ENCODE results near the gene ZNF398.

ZNF398 gene

DNA sequence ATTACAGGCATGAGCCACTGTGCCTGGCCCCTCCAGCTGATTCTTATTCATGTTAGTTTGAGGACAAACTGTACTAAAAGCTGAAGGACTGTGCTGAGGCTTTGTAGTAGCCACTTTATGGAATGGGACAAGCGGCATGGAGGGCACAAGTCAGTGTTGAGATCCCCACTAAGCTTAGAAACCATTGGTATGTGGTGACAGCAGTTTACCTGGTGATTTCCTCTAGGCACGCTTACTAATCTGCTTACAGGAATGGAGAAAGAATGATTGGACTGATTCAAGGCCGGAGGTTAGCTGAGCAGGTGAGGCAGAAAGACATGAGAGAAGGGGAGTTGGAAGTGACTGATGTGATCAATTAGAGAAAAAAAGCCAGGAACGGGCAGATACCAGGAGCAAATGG, 3.7 kb downstream of the ZNF398 start:
- no peak for DNase-seq (ENCODE audit: low read depth in 2 of 2)

DNA sequence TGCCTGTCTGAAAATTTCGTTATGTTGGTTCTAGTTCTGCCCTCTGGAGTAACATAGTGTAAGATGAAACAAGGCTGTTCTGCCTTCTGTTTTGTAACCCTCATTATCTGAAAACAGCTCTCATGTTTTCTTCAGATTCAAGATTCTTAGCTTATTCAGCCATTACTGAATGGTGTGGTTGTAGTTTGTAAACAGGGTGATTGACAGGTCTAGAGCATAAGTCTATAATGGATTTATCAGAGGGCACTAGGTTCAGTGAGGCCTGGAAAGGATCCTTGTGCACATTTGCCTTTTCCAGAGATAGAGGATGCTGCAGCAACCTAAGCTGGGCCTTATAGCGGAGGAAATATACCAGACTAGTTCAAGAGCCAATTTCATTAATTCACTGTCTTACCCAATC, 6.1 kb downstream of the ZNF398 start:
- no peak for DNase-seq (ENCODE audit: low read depth in 2 of 2)

DNA sequence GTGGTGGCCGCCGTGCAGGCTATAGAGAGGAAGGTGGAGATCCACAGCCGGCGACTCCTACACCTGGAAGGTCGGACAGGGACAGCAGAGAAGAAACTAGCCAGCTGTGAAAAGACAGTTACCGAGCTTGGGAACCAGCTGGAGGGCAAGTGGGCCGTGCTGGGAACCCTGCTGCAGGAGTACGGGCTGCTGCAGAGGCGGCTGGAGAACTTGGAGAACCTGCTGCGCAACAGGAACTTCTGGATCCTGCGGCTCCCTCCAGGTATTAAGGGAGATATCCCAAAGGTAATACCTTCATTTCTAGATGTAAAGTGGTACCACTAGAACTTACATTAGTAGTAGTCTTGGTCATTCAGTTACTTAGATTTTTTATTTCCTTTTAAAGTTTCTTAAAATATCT, 6.8 kb downstream of the ZNF398 start:
- DNase-seq (ENCODE audit: low read depth in 2 of 2): no peak

DNA sequence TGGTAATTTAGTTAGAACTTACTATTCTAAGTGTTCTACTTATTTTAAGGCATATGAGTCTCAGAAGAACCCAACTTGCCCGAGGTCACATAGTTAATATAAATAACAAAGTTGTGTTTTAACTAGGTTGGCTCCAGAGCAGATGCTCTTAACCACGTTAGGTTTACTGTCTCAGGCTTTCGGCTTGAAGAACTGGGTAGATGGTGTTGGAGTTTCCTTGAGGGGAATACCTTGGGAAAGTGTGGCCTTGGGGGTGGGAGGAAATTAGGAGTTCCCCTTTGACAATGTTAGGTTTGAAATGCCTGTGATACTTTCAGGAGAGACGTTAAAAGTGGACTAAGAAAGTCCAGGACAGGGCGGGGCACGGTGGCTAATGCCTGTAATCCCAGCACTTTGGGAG, 9.6 kb downstream of the ZNF398 start:
- DNase-seq (ENCODE audit: low read depth in 2 of 2): no peak

DNA sequence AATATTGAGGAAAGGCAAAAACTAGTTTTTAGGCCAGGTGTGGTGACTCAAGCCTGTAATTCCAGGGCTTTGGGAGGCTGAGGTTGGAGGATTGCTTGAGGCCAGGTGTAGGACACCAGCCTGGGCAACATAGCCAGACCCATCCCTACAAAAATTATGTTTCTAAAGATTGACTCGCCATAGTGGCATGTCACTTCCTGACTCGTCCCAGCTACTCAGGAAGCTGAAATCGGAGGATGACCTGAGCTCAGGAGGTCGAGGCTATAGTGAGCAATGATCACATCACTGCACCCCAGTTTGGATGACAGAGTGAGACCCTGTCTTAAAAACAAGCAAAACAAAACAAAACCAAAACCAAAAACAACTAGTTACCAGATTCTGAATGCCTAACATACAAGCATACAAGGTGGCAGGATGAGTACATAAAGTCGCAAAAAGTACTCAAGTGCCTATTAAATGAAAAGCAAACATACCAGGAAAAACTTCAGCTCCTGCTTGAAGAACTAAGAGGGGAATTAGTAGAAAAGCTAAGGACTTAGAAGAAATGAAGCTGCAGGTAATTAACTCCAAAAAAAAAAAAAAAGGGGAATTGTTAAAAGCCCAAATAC, 14.1 kb downstream of the ZNF398 start:
- no peak for DNase-seq (ENCODE audit: low read depth in 2 of 2)

DNA sequence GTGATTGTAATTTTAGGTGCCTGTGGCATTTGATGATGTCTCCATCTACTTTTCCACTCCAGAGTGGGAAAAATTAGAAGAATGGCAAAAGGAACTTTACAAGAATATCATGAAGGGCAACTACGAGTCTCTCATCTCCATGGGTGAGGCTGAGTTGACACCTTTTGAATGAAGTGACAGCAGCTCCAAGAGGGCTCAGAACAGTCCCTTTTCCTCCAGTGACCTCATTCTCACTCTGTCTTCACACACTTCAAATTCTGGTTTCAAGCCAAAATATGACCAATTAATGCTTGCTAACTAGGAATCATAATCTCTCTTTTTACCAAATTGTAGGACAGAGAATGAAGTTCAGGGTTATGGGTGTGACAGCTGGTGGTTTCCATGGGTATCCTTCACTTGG, 18.9 kb downstream of the ZNF398 start:
- DNase-seq (ENCODE audit: low read depth in 2 of 2): no peak

DNA sequence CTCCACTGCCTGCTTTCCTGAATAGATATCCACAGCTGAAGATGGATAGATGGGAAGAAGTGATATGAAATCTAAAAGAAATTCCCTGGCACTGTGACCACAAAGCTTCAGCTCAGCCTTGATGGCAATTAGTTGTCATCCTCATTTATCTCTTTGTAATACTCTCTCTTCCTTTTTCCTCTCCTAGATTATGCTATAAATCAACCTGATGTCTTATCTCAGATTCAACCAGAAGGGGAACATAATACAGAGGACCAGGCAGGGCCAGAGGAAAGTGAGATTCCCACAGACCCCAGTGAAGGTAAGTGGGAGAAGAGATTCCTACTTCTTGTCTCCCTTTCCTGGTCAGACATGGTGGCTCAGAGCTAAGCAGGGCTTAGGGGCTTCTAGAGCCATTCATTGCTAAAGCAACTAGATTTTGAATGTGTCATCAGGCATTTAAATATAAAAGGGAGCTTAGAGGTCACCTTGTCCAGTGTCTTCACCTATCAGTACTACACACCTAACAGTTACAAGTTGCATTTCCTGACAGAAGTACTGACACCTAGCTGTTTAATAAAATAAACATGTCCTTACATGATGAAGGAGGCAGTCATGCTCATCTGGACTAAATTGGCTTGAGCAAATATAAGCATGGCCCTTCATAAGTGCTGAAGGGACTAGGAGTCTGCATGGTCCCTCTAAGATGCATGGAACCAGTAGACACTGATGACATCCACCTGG, 19.5 kb downstream of the ZNF398 start:
- DNase-seq (ENCODE audit: low read depth in 2 of 2): no peak

DNA sequence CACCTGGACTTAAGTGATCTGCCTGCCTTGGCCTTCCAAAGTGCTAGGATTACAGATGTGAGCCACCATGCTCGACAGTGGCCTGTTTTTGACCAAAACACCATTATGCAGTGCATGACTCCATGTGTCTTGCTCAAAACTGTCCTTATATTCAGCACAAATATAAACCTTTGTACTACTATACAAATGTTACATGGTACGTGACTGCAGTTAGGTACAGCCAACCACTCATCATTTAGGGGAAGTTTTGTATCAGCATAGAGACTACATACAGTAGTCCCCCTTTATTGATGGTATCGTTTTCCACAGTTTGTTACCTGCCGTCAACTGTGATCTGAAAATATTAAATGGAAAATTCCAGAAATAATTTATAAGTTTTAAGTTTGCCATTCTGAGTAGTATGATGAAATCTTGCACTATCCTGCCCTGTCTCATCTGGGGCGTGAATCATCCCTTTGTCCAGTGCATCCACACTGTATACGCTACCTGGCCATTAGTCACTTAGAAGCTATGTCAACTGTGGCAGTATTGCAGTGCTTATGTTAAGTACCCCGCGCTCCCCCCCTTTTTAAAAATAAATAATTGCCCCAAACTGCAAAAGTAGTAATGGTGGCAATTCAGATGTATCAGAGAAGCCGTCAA, 24.8 kb downstream of the ZNF398 start:
- no peak for DNase-seq (ENCODE audit: low read depth in 2 of 2)

DNA sequence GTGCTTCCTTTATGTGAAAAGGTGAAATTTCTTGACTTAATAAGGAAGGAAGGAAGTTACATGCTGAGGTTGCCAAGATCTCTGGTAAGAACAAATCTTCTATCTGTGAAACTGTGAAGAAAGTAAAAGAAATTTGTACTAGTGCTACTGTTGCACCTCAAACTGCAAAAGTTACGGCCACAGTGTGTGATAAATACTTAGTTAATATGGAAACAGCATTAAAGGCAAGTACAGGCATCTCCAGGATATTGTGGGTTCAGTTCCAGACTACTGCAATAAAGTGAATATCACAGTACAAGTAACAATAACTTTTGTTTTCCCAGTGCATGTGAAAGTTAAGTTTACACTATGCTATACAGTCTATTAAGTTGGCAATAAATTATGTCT, 25.3 kb downstream of the ZNF398 start:
- no peak for DNase-seq (ENCODE audit: low read depth in 2 of 2)

DNA sequence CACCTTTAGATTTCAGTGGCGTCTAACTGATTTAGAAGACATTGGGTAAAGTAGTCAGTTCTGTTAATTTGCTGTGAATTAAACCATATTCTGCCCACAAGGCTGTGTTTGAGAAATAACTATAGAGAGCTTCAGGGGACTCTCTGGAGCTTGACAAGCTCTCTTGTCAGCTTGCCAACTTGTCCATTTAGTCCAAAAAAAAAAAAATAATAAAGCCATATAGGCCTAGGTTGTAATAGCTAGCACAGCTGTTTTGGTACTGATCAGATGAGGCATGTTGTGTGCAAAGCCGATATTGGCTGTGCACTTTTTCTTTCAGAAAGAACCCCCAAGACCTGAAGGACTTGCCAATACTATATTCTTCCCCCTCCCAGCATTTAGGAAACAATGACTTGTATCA, 27.9 kb downstream of the ZNF398 start:
- no peak for DNase-seq (ENCODE audit: low read depth in 2 of 2)

DNA sequence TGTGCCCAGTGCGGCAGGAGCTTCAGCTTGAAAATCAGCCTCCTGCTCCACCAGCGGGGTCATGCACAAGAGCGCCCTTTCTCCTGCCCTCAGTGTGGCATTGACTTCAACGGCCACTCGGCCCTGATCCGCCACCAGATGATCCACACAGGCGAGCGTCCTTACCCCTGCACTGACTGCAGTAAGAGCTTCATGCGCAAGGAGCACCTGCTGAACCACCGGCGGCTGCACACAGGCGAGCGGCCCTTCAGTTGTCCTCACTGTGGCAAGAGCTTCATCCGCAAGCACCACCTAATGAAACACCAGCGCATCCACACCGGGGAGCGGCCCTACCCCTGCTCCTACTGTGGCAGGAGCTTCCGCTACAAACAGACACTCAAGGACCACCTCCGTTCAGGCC, 32.0 kb downstream of the ZNF398 start:
- DNase-seq (ENCODE audit: low read depth in 2 of 2): no peak

DNA sequence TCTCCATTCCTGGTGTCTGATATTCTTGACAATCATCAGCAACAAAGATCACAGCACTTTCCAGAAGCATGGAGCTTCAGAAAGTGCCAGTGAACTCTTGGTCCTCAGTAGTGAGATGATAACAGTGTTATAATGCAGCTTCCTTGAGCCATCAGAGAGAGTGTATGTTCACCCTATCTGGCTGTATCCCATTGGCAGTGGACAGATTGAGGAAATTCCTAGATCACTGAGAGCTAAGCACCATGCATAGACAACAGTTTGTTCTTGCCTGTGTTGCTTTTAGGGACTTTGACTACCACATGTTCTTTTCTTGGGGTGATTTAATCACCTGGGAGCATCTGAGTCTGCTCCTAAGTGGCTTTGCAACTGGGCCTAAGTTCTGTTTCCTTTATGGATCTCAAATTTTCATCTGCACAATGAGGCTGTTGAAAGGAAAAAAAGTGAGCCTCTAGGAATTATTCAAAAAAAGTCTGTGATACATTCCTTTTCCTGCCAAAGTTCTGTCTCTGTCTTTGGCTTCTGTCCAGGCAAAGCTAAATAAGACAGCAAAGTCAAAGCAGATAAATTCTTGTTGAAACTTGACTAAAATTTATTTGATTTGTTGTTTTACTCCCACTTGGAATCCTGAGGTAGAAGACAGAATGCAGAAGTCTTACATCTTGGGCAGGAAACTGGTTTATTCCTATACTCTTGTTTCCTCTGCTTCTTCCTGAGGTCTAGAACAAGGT, 33.6 kb downstream of the ZNF398 start:
- DNase-seq (ENCODE audit: low read depth in 2 of 2): no peak

DNA sequence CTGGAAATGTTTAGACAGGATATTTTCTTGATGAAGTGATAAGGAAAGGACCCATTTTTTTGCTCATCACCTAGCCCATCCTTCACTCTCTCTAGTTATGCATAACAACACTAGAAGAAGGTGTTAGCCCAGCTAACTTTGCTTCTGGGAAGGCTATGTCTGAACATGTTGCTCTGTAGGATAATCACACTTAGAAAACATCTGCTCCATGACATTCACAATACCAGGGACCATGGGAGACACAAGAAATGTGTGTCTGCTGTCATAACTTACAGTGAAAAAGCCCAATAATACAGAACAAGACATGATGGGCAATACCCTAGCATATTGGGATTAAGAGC, 34.2 kb downstream of the ZNF398 start:
- no peak for DNase-seq (ENCODE audit: low read depth in 2 of 2)

DNA sequence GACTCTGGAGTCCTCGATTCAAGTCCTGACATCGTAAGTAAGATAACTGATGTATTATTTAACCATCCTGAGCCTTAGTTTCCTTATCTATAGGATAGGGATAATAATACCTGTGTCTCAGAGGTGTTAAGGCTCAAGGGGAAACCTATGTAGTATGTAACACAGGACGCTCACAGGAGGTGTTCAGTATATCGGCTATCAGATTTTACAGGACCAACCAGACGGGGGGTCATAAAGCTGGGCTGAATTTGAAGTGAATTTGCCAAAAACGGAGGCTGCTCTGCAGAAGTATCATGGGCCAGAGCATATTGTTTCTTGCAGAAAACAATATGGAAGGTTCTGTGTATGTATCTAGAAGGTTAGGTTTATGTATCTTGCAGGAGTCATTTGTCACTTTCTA, 37.0 kb downstream of the ZNF398 start:
- DNase-seq (ENCODE audit: low read depth in 2 of 2): no peak

DNA sequence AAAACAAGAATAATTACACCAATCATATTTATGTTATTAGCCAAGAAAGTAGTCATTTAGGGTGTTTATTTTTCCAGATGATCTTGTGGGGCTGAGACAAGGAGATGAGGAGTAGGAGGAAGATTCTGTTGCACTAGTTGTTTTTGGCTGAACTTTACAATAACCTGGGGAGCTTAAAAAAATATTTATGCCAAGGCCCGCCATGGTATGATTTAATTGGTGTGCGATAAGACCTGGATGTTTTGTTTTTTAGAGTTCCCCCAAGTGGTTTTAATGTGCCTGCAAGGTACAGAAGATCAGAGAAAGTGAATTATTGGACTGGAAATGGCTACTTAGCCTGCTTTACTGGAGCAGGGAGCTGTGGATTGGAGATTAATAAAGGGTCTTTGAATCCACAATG, 41.0 kb downstream of the ZNF398 start:
- DNase-seq (ENCODE audit: low read depth in 2 of 2): no peak

DNA sequence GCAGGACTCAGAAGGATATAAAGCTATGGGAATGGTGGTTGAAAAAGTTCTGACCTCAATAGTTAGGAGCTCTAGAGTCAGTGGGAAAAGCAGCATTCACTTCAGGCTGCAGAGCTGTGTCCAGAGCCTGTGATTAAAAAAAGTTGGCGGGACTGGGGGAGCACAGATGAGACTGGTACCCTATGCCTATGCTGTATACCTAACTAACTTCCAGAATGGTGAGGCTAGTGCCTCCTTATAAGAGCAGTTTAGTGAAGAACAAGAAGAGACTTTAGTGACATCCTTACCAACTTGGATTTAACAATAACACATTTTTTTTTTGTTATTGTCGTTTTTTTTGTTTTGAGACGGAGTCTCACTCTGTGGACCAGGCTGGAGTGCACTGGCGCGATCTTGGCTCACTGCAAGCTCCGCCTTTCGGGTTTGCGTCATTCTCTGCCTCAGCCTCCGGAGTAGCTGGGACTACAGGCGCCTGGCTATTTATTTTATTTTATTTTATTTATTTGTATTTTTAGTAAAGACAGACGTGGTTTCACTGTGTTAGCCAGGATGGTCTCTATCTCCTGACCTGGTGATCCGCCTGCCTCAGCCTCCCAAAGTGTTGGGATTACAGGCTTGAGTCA, 41.5 kb downstream of the ZNF398 start:
- DNase-seq (ENCODE audit: low read depth in 2 of 2): no peak

DNA sequence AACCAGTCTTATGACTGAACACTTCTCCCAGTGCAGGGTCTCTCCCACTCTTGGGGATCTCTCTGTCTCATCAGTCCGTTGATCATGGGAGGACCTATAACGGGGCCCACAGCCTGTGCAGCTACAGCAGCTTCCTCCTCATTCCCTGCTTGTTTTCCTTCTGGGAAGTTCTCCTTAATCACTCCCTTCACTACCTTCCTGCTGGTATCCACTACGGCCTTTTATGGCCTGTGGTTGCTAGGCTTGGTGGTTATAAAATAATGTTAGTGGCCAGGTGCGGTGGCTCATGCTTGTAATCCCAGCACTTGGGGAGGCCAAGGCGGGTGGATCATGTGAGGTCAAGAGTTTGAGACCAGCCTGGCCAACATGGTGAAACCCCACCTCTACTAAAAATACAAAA, 44.6 kb downstream of the ZNF398 start:
- DNase-seq (ENCODE audit: low read depth in 2 of 2): no peak

DNA sequence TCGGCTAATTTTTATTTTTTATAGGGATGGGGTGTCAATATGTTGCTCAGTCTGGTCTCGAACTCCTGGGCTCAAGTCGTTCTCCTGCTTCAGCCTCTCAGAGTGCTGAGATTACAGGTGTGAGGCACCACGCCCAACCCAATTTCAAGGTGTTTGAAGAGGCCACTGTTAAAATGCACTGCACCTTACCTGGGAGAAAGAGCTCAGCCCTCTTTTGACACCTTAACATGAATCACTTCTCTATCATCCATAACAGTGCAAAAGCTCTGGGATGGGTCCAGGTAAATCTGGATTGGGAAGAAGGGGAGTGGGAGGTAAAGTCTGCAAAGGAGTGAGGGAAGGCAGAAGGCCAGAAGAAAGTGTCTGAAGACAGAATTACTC, 47.5 kb downstream of the ZNF398 start:
- no peak for DNase-seq (ENCODE audit: low read depth in 2 of 2)

DNA sequence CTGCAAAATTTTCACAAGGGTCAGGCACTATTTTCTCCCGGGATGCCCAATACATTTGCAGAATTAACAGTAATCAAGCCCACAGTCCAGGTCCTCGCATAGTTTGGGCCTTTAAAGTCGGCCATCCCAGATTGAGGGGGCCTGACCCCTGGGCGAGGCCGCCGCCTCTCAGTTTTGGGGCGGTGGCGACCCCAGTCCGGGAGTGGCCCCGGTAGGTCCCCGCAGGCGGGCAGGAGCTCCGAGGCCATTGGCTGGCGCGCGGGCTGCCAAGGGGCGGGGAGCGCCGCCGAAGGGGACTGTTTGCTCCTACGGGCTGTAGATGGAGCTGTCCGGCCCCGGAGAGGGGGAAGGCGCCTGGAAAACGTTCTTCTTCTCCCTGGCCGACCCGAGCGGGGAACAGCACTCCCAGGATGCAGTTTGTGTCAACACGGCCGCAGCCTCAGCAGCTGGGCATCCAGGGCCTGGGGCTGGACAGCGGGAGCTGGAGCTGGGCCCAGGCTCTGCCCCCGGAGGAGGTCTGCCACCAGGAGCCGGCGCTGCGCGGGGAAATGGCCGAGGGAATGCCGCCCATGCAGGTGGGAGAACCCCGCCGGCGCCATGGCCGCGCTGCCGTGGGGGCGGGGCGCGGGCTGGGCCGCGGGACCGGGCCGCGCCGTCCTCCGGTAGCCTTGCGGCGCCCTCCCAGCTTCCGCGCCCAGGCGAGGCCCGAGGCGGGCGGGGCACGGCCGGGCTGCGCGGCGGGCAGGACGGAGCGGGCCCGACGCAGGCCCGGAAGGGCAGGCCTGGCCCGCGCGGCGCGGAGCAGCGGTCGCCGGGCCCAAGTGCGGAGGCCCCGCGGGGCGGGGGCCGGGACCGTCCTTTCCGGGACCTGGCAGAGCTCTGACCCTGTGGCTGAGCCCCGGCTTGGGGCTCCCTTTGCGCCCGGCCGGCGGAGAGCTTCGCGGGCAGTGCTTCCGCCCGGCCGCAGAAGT, 48.2 kb downstream of the ZNF398 start, which contains the start of gene ZNF282:
Gene ZNF282 (plus strand): TSS at position 367 of the 971 bp plus-strand sequence. CDS start 44 bp downstream, at position 411.
- DNase-seq (ENCODE audit: low read depth in 2 of 2): peak; percentile 54 to 80

DNA sequence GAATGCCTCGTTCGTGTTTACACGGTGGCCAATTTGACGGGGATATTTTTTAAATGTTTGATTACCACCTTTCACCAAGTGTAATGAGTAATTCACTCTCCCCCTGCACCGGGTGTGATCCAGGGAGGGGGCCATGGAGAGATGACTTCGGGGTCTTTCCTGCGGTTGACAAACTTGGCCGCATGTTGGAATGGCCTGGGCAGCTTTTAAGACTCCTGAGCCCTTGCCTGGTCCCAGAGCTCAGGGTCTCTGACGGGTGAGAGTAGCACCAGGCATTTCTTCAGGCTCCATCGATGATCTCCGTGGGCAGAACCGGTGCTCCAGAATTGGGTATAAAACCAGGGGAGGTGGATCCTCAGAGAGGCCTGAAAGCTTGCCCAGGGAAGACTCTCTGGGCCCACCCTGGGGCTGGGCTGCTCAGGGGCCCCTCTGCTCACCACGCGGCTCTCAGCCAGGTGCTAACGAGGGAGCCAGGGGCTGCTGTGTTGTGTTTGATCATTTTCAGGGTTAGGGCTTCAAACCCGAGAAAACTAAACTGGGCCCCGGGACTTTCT, 49.0 kb downstream of the ZNF398 start:
- no peak for DNase-seq (ENCODE audit: low read depth in 2 of 2)

DNA sequence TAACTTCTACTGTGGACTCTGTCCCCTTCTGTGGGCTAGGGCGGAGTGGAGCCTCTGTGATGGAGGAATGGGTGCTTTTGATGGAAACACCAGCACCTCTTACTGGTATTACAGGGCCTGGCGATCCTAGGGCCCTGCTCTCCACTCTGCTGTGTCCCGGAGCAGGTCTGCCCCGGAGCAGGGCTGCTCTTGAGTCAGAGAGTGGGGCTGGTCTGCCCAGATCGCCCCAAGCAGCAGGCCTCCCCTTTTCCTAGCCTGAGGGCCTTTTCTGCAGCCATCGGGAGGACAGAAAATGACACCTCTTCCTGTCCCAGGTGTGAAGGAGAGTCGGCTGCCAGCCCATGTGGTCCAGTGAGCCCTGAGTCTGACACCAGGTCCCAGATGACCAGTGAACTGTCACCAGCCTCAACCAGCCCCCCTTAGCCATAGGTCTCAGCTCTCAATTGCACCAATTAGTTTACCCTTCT, 49.5 kb downstream of the ZNF398 start:
- DNase-seq (ENCODE audit: low read depth in 2 of 2): no peak

All from stimulated activated CD4-positive, alpha-beta T cell treated with anti-CD3 and anti-CD28 coated beads, Interleukin-12 subunit alpha, Interleukin-12 subunit beta, amount 100 ng/mL, for 24 hours (primary cell).